Sigmoid colon (tissue), 7 donors: ENCODE measurements around the gene FN1. TPM values are rescaled to one million over a fixed set of nuclear protein-coding genes. Genes with fewer than 3 reads are reported as not detected.

ENCODE experiments used
- DNase-seq: peaks from one replicate; pipeline ENCODE4 v3.0.0-alpha.2; 2019
- H3K27ac ChIP-seq, 4 donors: fragments of 200-600 bp; sonication (generic); one replicate each; pipeline ENCODE4 v1.5.1; 2016 to 2019; ENCODE audit warnings: mild to moderate bottlenecking in 1 of 4
- H3K27me3 ChIP-seq, 3 donors: fragments of 200-600 bp; sonication (generic); one replicate each; pipeline ENCODE4 v1.5.1; 2019; ENCODE audit warnings: mild to moderate bottlenecking in 1 of 3
- H3K36me3 ChIP-seq, 4 donors: fragments of 200-600 bp; sonication (generic); one replicate each; pipeline ENCODE4 v1.5.1; 2016 to 2019
- H3K4me1 ChIP-seq, 4 donors: fragments of 200-600 bp; sonication (generic); one replicate each; pipeline ENCODE4 v1.5.1; 2017 to 2019
- H3K4me3 ChIP-seq, 4 donors: fragments of 200-600 bp; sonication (generic); one replicate each; pipeline ENCODE4 v1.5.1; 2017 to 2019; ENCODE audit warnings: mild to moderate bottlenecking in 2 of 4, moderate library complexity in 1 of 4
- H3K9me3 ChIP-seq, 4 donors: fragments of 200-600 bp in 3 of 4; sonication (generic) in 3 of 4; one replicate each; pipeline versions ENCODE4 v1.5.1 to v1.6.1; 2013 to 2019
- CTCF ChIP-seq, 4 experiments: fragments of 450-650 bp in 3 of 4; fragments of 200-600 bp in 1 of 4; IDR thresholded peaks; one replicate each; pipeline ENCODE4 v1.5.1; 2016 to 2019; ENCODE audit warnings: antibody characterized with exemption in 4 of 4, mild to moderate bottlenecking in 3 of 4, moderate library complexity in 2 of 4
- EP300 ChIP-seq, 4 donors: sonication (generic); formaldehyde crosslinking; IDR thresholded peaks; one replicate each; pipeline ENCODE4 v1.6.1; 2017; ENCODE audit warnings: antibody characterized with exemption in 4 of 4
- POLR2A ChIP-seq, 2 donors: fragments of 450-650 bp; IDR thresholded peaks; one replicate each; pipeline ENCODE4 v1.6.1; 2016; ENCODE audit warnings: antibody characterized with exemption in 2 of 2, mild to moderate bottlenecking in 2 of 2, moderate library complexity in 2 of 2
- POLR2AphosphoS5 ChIP-seq, 4 donors: sonication (generic); formaldehyde crosslinking; IDR thresholded peaks; one replicate each; pipeline ENCODE4 v1.6.1; 2017; ENCODE audit warnings: antibody characterized with exemption in 4 of 4
- WGBS, 2 donors: extraction: QIAGEN DNeasy Blood & Tissue Kit; methylation state at CpG; one replicate each; pipeline ENCODE4 v1.1.7; 2013; 5-methylcytosine and 5-hydroxymethylcytosine counted together
- intact Hi-C: fragments of 100-400 bp; cut with DNase I; formaldehyde crosslinking; loops from one replicate; pipeline ENCODE4 v1.15.1; 2023
- polyA plus RNA-seq, 3 donors: library from polyadenylated mRNA; stranded (reverse); fragments of 200-250 nt; gene quantifications; one replicate each; pipeline ENCODE4 v1.2.3, GENCODE V29; 2013
- total RNA-seq, 4 donors: library from RNA; depleted of rRNA; stranded (reverse); fragments of >200 nt; gene quantifications; one replicate each; pipeline ENCODE4 v1.1.0, GENCODE V29; 2016
- donor health status: healthy with polysubstance abuse.
- donor health status: Bipolar disorder and iron deficiency.
- donor health status: healthy.

Gene FN1
- total and polyA plus RNA-seq, 7 donors = 13.6 to 3,059 (median 671) TPM

DNA sequence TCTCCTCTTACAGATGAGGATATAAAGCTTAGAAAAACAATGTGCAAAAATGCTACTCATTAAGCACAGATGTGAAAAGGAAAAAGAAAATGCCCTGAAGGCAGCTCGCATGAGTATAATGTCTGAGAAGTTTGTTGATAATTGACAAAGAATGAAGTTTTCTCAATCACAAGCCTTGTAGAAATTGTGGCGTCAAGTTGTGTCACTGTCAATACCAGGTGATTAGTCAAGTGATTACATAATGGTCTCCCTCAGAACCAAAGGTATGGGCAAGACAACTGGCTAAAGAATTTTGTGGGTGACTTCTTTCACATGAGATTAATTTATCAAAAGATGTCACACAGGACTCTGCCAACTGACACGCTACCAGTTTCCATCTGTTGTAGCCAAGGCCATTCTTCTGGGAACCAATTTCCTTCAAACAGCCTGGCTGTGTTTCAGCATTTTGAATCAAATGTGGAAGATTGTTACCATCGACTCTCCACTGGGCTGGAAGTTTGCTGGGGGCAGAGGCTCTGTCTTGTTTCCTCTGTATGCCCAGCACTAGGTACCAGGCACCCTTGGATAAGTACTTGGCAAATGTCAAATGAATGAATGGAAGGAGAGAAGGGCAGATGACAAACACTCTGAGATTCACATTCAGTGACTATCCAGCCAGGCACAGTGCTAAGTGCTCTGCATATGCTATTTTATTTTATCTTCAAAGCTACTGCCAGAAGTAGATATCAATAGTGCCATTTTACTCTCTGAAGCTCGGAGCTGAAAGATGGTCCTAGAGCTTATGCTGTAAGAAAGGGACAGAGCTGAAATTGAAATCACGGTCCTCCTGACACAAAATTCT lies 5.9 kb upstream of the FN1 start:
- H3K4me1 ChIP-seq = peaks cover 0 to 18% (median 3%) of the 10 kb centered on the region in 4 donors
- H3K27me3 ChIP-seq = no peaks in the 10 kb centered on the region
- 89 to 90% methylated on average over 6 of the region's 6 CpGs for WGBS, 2 donors
- intact Hi-C loops = no loop called here
- DNase-seq = no peak
- no peak for TF ChIP-seq EP300 (IDR thresholded peaks at IDR 0.05)
- TF ChIP-seq POLR2AphosphoS5 (IDR thresholded peaks at IDR 0.05) = no peak
- no peak for TF ChIP-seq POLR2A (IDR thresholded peaks at IDR 0.05)
- TF ChIP-seq CTCF (IDR thresholded peaks at IDR 0.05) = no peak
- H3K9me3 ChIP-seq = no peaks in the 10 kb centered on the region
- H3K27ac ChIP-seq = no peak overlapping the region
- H3K4me3 ChIP-seq = no peak overlapping the region
- no peaks in the 10 kb centered on the region for H3K36me3 ChIP-seq

- TF ChIP-seq POLR2A (IDR thresholded peaks at IDR 0.05) (no peak), POLR2AphosphoS5 (IDR thresholded peaks at IDR 0.05) (no peak), CTCF (IDR thresholded peaks at IDR 0.05) (no peak), EP300 (IDR thresholded peaks at IDR 0.05) (no peak)
- Histone ChIP-seq H3K27ac (no peak overlapping the region), H3K4me3 (no peak overlapping the region), H3K36me3 (no peaks in the 10 kb centered on the region), H3K9me3 (no peaks in the 10 kb centered on the region), H3K27me3 (no peaks in the 10 kb centered on the region), H3K4me1 (peaks cover 0 to 19% (median 3%) of the 10 kb centered on the region in 4 donors)
- intact Hi-C loops = loop anchor here (5.0 kb wide), 3 partner anchors 227 to 342 kb away; no protein-coding TSS in a partner anchor
- 40 to 60% methylated on average over 5 of the region's 5 CpGs for WGBS, 2 donors
- DNase-seq = no peak
These were observed 4.2 kb upstream of the FN1 start for GRCh38 chr2:215439980-215440512.

DNA sequence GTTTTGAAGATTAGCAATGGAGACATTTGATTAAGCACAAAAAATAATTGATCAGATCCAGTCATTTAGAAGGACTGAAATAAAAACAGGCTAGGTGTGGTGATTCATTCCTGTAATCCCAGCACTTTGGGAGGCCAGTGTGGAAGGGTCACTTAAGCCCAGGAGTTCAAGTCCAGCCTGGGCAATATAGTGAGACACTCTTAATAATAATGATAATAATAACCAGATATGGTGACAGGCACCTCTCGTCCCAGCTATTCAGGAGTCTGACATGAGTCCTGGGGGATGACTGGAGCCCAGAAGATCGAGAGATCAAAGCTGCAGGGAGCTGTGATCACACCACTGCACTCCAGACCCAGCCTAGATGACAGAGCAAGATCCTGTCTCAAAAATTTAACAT lies 3.5 kb upstream of the FN1 start:
- Histone ChIP-seq H3K9me3 (no peaks in the 10 kb centered on the region), H3K27me3 (no peaks in the 10 kb centered on the region), H3K4me3 (no peak overlapping the region), H3K27ac (peak overlapping the region in 1 of 4 donors; percentile 95), H3K4me1 (peaks cover 0 to 19% (median 3%) of the 10 kb centered on the region in 4 donors), H3K36me3 (no peaks in the 10 kb centered on the region)
- WGBS, 2 donors = 76 to 84% methylated on average over 2 of the region's 2 CpGs
- intact Hi-C loops = loop anchor here (5.0 kb wide), 3 partner anchors 228 to 343 kb away; no protein-coding TSS in a partner anchor
- DNase-seq = no peak
- TF ChIP-seq CTCF (IDR thresholded peaks at IDR 0.05) = no peak
- TF ChIP-seq POLR2A (IDR thresholded peaks at IDR 0.05) = no peak
- no peak for TF ChIP-seq POLR2AphosphoS5 (IDR thresholded peaks at IDR 0.05)
- TF ChIP-seq EP300 (IDR thresholded peaks at IDR 0.05) = no peak

GRCh38 chr2:215437614-215438013 lies 1.7 kb upstream of the FN1 start:
- Histone ChIP-seq H3K36me3 (peaks cover 0 to 7% (median under 1%) of the 10 kb centered on the region in 4 donors), H3K4me1 (peaks cover 0 to 27% (median 7%) of the 10 kb centered on the region in 4 donors), H3K27me3 (no peaks in the 10 kb centered on the region), H3K27ac (peak overlapping the region; percentile 95 to 99 (median 98)), H3K9me3 (no peaks in the 10 kb centered on the region), H3K4me3 (peak overlapping the region in 2 of 4 donors; percentile 92 to 97)
- no peak for DNase-seq
- TF ChIP-seq EP300 (IDR thresholded peaks at IDR 0.05) = no peak
- TF ChIP-seq POLR2AphosphoS5 (IDR thresholded peaks at IDR 0.05) = no peak
- no peak for TF ChIP-seq CTCF (IDR thresholded peaks at IDR 0.05)
- TF ChIP-seq POLR2A (IDR thresholded peaks at IDR 0.05) = no peak
- intact Hi-C loops = loop anchor here (2.0 to 5.0 kb wide), 4 partner anchors 230 to 481 kb away; no protein-coding TSS in a partner anchor
- WGBS, 2 donors = 62 to 80% methylated on average over 2 of the region's 2 CpGs
